RWPE1 (cell line): ENCODE measurements around the gene COMMD2.

Experiments
- CTCF ChIA-PET: fragments of 350-600 bp; sonication (Branson Sonifier 250); formaldehyde crosslinking; extraction: SDS; loops from one replicate; lab custom pipeline; 2021; lab: Yijun Ruan, JAX
- POLR2A ChIA-PET: fragments of 400-600 bp; formaldehyde crosslinking; extraction: SDS; loops from one replicate; lab custom pipeline; 2020; ENCODE audit warnings: antibody characterized with exemption; ENCODE audit not compliant: low non-redundant PET; lab: Yijun Ruan, JAX
- DNase-seq: peaks from one replicate; pipeline ENCODE4 v3.0.0; 2012; ENCODE audit warnings: low spot score
- H3K27ac ChIP-seq: fragments of 450-650 bp; 2 replicates; pipeline ENCODE4 v1.5.1; 2017
- CTCF ChIP-seq: fragments of 450-650 bp; conservative IDR thresholded peaks from 2 replicates; pipeline ENCODE4 v1.5.1; 2017; ENCODE audit warnings: low read depth, mild to moderate bottlenecking

Gene COMMD2

GRCh38 chr3:149703466-149703865 lies 48.8 kb downstream of the COMMD2 start:
- no peak for TF ChIP-seq CTCF
- ChIA-PET POLR2A (no interaction called here), CTCF (interaction anchor here (0.5 to 1.0 kb wide), 2 partner anchors 14 to 19 kb away, joined by 3 to 4 read pairs; no protein-coding TSS in a partner anchor)
- no peak for DNase-seq
- H3K27ac ChIP-seq: no peak overlapping the region

DNA sequence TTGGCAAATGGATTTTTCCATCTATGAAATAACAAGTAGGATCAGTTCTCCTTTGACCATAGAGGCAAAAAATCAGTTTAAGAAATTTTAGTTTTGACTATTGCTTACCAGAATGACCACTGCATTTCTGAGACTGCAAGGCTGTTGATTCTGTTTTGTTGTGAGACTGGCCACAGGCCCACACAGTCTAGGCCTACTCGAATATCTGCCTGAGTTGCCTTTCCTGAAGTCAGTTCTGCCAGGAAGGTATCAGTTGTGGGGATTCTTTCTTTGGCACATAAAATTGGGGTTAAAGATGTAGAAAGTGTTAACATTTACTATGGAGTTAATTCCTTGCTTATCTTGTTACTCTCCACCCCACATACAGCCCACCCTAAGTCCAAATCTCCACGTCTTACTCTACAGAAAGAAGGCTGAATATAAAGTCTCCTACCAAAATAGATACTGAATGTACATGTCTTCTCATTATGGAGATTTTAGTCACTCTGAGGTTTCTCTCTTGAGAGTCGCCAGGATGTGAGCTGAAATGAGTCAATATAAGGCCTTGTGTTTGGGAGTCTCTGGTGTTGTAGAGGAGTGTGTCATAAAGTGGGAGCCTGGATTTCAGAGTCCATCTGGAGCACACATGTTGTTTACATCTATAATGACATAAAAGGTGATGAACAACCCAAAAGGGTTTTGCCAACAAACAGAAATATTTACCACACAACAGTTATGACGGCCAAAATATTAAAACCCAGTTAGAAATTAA lies 49.4 kb downstream of the COMMD2 start:
- no peak for TF ChIP-seq CTCF
- CTCF ChIA-PET: interaction anchor here (0.5 to 1.0 kb wide), 2 partner anchors 14 to 20 kb away, joined by 3 to 4 read pairs; no protein-coding TSS in a partner anchor
- H3K27ac ChIP-seq: no peak overlapping the region
- POLR2A ChIA-PET: no interaction called here
- DNase-seq: no peak

DNA sequence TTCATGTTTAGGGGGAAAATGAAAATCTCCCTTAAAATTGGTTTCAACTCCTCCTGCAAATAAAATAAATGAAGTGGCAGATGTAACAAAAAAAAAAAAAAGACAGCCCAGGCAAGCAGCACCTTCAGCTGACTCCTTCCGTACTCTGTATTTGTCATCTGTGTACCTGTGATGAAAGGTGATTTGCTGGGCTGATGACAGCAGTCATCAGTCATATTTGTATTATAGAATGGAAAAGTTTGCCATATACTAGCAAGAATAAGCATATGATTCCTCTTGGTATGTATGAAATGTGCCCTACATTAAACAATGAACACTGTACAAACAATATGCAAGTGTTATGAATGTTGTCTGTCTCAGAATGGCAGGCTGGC lies 50.3 kb downstream of the COMMD2 start:
- POLR2A ChIA-PET: no interaction called here
- DNase-seq: no peak
- H3K27ac ChIP-seq: no peak overlapping the region
- TF ChIP-seq CTCF: no peak
- CTCF ChIA-PET: no interaction called here

- no peak for TF ChIP-seq CTCF
- CTCF ChIA-PET: no interaction called here
These were observed 50.9 kb downstream of the COMMD2 start for GRCh38 chr3:149701206-149701976.

More at GRCh38 chr3:149701206-149701976, 50.9 kb downstream of the COMMD2 start:
- POLR2A ChIA-PET: no interaction called here
- no peak for DNase-seq
- H3K27ac ChIP-seq: no peak overlapping the region
